ENCODE measurements around the gene GTPBP1. TPM values are rescaled to one million over a fixed set of nuclear protein-coding genes. Genes with fewer than 3 reads are reported as not detected.

Gene GTPBP1
- polyA plus RNA-seq, 1 experiment = 31.1 TPM

- Histone ChIP-seq H3K27me3 (ENCODE audit: control insufficient read depth, insufficient read depth, low read length) (no peaks in the 10 kb centered on the region), H3K36me3 (ENCODE audit: control insufficient read depth, insufficient read depth, low read length) (peaks cover 60% of the 10 kb centered on the region), H3K4me3 (ENCODE audit: low read depth, low read length) (no peak overlapping the region)
- TF ChIP-seq CTCF (IDR thresholded peaks at IDR 0.05; ENCODE audit: insufficient read depth, low read depth, low read length) = no peak
- POLR2A ChIA-PET = no interaction called here
- CTCF ChIA-PET = interaction anchor here (2.8 kb wide), 1 partner anchor 10 kb away, joined by 7 read pairs; no protein-coding TSS in a partner anchor
- no peak for DNase-seq (ENCODE audit: low read depth)
Observed at GRCh38 chr22:38727530-38728451, 22.0 kb downstream of the GTPBP1 start.

DNA sequence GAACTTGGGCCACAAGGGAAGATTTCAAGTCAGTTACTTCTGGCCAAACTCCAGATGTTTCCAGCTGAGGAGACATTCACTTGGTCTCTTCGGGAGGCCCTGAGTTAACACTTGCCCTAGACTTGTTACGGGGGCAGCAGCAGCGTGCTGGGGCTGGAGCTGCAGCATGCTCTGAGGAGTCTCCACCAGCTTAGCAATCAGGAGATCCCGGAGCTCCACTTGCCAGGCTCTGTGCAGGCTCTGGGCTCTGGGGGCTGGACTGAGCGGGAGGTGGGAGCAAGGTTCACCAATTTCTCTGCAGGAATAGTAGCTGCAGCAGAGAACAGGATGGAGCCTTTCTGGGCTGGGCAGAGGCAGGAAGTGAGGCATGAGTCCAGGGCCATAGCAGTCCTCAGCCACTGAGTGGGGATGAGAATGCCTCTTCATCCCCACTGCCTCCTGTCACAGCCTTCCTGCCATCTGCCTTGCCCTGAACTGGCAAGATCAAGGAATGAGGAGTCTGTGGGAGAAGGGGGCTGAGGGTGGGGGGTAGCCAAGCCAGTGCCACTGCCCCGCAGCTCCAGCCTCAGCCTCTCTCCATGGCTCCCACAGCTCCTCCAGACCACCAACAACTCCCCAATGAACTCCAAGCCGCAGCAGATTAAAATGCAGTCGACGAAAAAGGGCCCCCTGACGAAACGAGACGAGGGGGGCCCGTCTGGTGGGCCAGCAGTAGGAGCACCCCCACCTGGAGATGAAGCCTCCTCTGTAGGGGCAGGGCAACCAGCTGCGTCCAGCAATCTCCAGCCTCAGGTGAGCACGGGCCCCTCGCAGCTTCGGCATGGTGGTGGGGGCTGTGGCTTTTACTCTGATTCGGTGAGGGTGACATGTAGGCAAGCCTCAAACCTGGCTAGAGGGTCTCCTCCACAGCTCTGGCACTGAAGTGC is 23.4 kb downstream of the GTPBP1 start:
- Histone ChIP-seq H3K4me3 (ENCODE audit: low read depth, low read length) (no peak overlapping the region), H3K27me3 (ENCODE audit: control insufficient read depth, insufficient read depth, low read length) (no peaks in the 10 kb centered on the region), H3K36me3 (ENCODE audit: control insufficient read depth, insufficient read depth, low read length) (peaks cover 61% of the 10 kb centered on the region)
- TF ChIP-seq CTCF (IDR thresholded peaks at IDR 0.05; ENCODE audit: insufficient read depth, low read depth, low read length) = no peak
- POLR2A ChIA-PET = no interaction called here
- CTCF ChIA-PET = interaction anchor here (1.4 to 2.8 kb wide), 2 partner anchors 9 to 11 kb away, joined by 4 to 7 read pairs; no protein-coding TSS in a partner anchor
- no peak for DNase-seq (ENCODE audit: low read depth)

DNA sequence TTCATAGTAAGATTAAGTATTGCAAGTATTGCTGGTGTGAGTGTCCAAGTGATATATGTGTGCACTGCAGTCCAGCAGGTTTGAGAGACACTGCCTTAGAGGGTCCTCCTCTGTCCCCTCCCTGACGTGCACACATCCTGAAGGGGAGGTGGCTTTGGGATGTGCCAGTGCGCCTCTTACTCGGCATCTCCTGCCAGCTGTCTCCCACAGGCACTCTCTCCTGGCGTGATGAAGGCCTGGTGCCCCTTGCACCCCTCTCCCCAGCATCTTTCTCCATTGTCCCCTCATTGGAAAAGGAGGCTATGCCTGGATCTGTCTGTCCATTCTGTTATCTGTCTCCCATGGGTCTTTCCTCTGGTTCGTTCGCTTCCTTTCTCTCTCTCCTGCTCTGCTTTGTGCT is 24.2 kb downstream of the GTPBP1 start:
- H3K27me3 ChIP-seq (ENCODE audit: control insufficient read depth, insufficient read depth, low read length) = no peaks in the 10 kb centered on the region
- H3K36me3 ChIP-seq (ENCODE audit: control insufficient read depth, insufficient read depth, low read length) = peaks cover 60% of the 10 kb centered on the region
- no peak for TF ChIP-seq CTCF (IDR thresholded peaks at IDR 0.05; ENCODE audit: insufficient read depth, low read depth, low read length)
- POLR2A ChIA-PET = no interaction called here
- CTCF ChIA-PET = interaction anchor here (1.4 to 2.8 kb wide), 2 partner anchors 10 to 12 kb away, joined by 4 to 7 read pairs; no protein-coding TSS in a partner anchor
- no peak for DNase-seq (ENCODE audit: low read depth)
- no peak overlapping the region for H3K4me3 ChIP-seq (ENCODE audit: low read depth, low read length)

DNA sequence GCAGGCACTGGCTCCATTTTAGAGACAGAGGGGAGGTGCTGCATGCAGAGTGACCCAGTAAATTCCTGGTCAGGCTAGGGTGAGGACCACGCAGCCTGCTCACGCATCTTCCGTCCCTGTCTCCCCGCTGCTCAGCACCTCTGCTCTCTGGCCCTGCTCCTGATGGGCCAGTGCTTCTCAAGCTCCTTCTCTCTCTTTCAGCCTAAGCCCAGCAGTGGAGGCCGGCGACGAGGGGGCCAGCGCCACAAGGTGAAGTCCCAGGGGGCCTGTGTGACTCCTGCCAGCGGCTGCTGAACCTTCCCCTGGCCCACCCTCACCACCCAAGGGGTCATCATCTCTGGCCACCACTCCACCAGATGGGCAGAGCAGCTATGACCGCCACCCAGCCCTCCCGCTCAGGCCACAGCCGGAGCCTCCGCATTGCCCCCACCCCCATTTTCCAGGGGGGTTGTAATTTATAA is 24.7 kb downstream of the GTPBP1 start:
- CTCF ChIA-PET = interaction anchor here (1.5 to 2.8 kb wide), 2 partner anchors 8 to 12 kb away, joined by 4 to 7 read pairs; no protein-coding TSS in a partner anchor
- Histone ChIP-seq H3K36me3 (ENCODE audit: control insufficient read depth, insufficient read depth, low read length) (peaks cover 60% of the 10 kb centered on the region), H3K4me3 (ENCODE audit: low read depth, low read length) (no peak overlapping the region), H3K27me3 (ENCODE audit: control insufficient read depth, insufficient read depth, low read length) (no peaks in the 10 kb centered on the region)
- POLR2A ChIA-PET = no interaction called here
- TF ChIP-seq CTCF (IDR thresholded peaks at IDR 0.05; ENCODE audit: insufficient read depth, low read depth, low read length) = no peak
- no peak for DNase-seq (ENCODE audit: low read depth)
